Brain pericyte (primary cell): Measurements from ENCODE around the gene GAS2L2.
"Not testable (repeated sequence)": the region's sequence is repeated elsewhere in the genome, so short reads cannot be mapped to it uniquely, and the experiment has no call there.

Source experiments
- DNase-seq: peaks from one replicate; pipeline ENCODE4 v3.0.0-alpha.2; 2012; ENCODE audit warnings: low read depth, low spot score

Gene GAS2L2

GRCh38 chr17:35728551-35728950, 24.5 kb downstream of the GAS2L2 start:
- DNase-seq: no peak

- DNase-seq: no peak
Measured at GRCh38 chr17:35727635-35728034, 25.4 kb downstream of the GAS2L2 start.

- no peak for DNase-seq
Measured at GRCh38 chr17:35726953-35727460, 26.0 kb downstream of the GAS2L2 start.

- peak; percentile 74 for DNase-seq
Measured at GRCh38 chr17:35726127-35726952, 26.7 kb downstream of the GAS2L2 start.

GRCh38 chr17:35725802-35726126, 27.3 kb downstream of the GAS2L2 start:
- DNase-seq: no peak

- DNase-seq: no peak
Measured at GRCh38 chr17:35725058-35725457, 28.0 kb downstream of the GAS2L2 start.

- DNase-seq: no peak
Measured at GRCh38 chr17:35723735-35724134, 29.3 kb downstream of the GAS2L2 start.

GRCh38 chr17:35717475-35717874, 35.6 kb downstream of the GAS2L2 start:
- no peak for DNase-seq

GRCh38 chr17:35716897-35717465, 36.1 kb downstream of the GAS2L2 start:
- no peak for DNase-seq

- no peak for DNase-seq
Measured at GRCh38 chr17:35716173-35716572, 36.9 kb downstream of the GAS2L2 start.

GRCh38 chr17:35715416-35715815, 37.6 kb downstream of the GAS2L2 start:
- no peak for DNase-seq

- DNase-seq: no peak
Measured at GRCh38 chr17:35714988-35715387, 38.1 kb downstream of the GAS2L2 start.

GRCh38 chr17:35713069-35713728, 39.8 kb downstream of the GAS2L2 start:
- no peak for DNase-seq

GRCh38 chr17:35710950-35711349, 42.1 kb downstream of the GAS2L2 start:
- no peak for DNase-seq

GRCh38 chr17:35709874-35710273, 43.2 kb downstream of the GAS2L2 start:
- DNase-seq: no peak

GRCh38 chr17:35708951-35709350, 44.1 kb downstream of the GAS2L2 start:
- DNase-seq: no peak

GRCh38 chr17:35708149-35708548, 44.9 kb downstream of the GAS2L2 start:
- no peak for DNase-seq

- DNase-seq: no peak
Measured at GRCh38 chr17:35705705-35706104, 47.3 kb downstream of the GAS2L2 start.

- no peak for DNase-seq
Measured at GRCh38 chr17:35705230-35705629, 47.8 kb downstream of the GAS2L2 start.

- DNase-seq: not testable (repeated sequence)
Measured at GRCh38 chr17:35703308-35703707, 49.7 kb downstream of the GAS2L2 start.

- no peak for DNase-seq
Measured at GRCh38 chr17:35701491-35701890, 51.5 kb downstream of the GAS2L2 start.

- no peak for DNase-seq
Measured at GRCh38 chr17:35700150-35700549, 52.9 kb downstream of the GAS2L2 start.

- no peak for DNase-seq
Measured at GRCh38 chr17:35698800-35699199, 54.2 kb downstream of the GAS2L2 start.
